ENCODE measurements around the gene DRC7. TPM values are rescaled to one million over a fixed set of nuclear protein-coding genes. Genes with fewer than 3 reads are reported as not detected.
"Not testable (repeated sequence)": the region's sequence is repeated elsewhere in the genome, so short reads cannot be mapped to it uniquely, and the experiment has no call there.

The DRC7 gene
- total RNA-seq, 1 experiment from 2014 or later = 0.85 TPM

- Histone ChIP-seq H3K36me3 (ENCODE audit: low read depth) (no peaks in the 10 kb centered on the region), H3F3A (ENCODE audit: insufficient read depth, low read depth) (peaks cover 15% of the 10 kb centered on the region), H3K4me3 (no peak overlapping the region), H3K4me1 (replicated peaks; ENCODE audit: insufficient read depth) (peaks cover 21% of the 10 kb centered on the region), H3K79me2 (ENCODE audit: low read depth) (no peaks in the 10 kb centered on the region), H3K4me2 (no peak overlapping the region), H3K9me3 (ENCODE audit: insufficient read depth, low read depth) (no peaks in the 10 kb centered on the region), H3K27me3 (ENCODE audit: insufficient read depth, low read depth) (no peaks in the 10 kb centered on the region), H3K9me2 (ENCODE audit: insufficient read depth) (no peaks in the 10 kb centered on the region), H2AFZ (no peak overlapping the region), H4K20me1 (ENCODE audit: insufficient read depth) (no peaks in the 10 kb centered on the region), H3K27ac (no peak overlapping the region)
- POLR2A ChIA-PET (ENCODE audit: unreplicated experiment) = interaction anchor here (0.6 kb wide), 1 partner anchor 565 kb away, joined by 4 read pairs; no protein-coding TSS in a partner anchor
- TF ChIP-seq EZH2 (IDR thresholded peaks at IDR 0.05; ENCODE audit: low read depth) = no peak
- no peak for TF ChIP-seq CTCF (conservative IDR thresholded peaks at IDR 0.05)
- DNase-seq = no peak
- intact Hi-C loops (cut with micrococcal nuclease; ENCODE audit: unreplicated experiment) = no loop called here
- CTCF ChIA-PET = interaction anchor here (1.1 kb wide), 1 partner anchor 46 kb away, joined by 3 read pairs; no protein-coding TSS in a partner anchor
- BruUV-seq (replicated peaks) = no TSS peak
Measured at GRCh38 chr16:57668630-57669475, 25.8 kb upstream of the DRC7 start.

- DNase-seq = no peak
- TF ChIP-seq CTCF (conservative IDR thresholded peaks at IDR 0.05) (no peak), EZH2 (IDR thresholded peaks at IDR 0.05; ENCODE audit: low read depth) (no peak)
- H3K79me2 ChIP-seq (ENCODE audit: low read depth) = no peaks in the 10 kb centered on the region
- H3K36me3 ChIP-seq (ENCODE audit: low read depth) = no peaks in the 10 kb centered on the region
- no peaks in the 10 kb centered on the region for H4K20me1 ChIP-seq (ENCODE audit: insufficient read depth)
- H3K9me3 ChIP-seq (ENCODE audit: insufficient read depth, low read depth) = no peaks in the 10 kb centered on the region
- POLR2A ChIA-PET (ENCODE audit: unreplicated experiment) = interaction anchor here (0.6 kb wide), 1 partner anchor 564 kb away, joined by 4 read pairs; no protein-coding TSS in a partner anchor
- H3K27me3 ChIP-seq (ENCODE audit: insufficient read depth, low read depth) = no peaks in the 10 kb centered on the region
- H3K27ac ChIP-seq = no peak overlapping the region
- H3F3A ChIP-seq (ENCODE audit: insufficient read depth, low read depth) = peaks cover 12% of the 10 kb centered on the region
- intact Hi-C loops (cut with micrococcal nuclease; ENCODE audit: unreplicated experiment) = no loop called here
- H3K4me2 ChIP-seq = no peak overlapping the region
- H3K9me2 ChIP-seq (ENCODE audit: insufficient read depth) = no peaks in the 10 kb centered on the region
- CTCF ChIA-PET = no interaction called here
- no peak overlapping the region for H3K4me3 ChIP-seq
- peaks cover 21% of the 10 kb centered on the region for H3K4me1 ChIP-seq (replicated peaks; ENCODE audit: insufficient read depth)
- no peak overlapping the region for H2AFZ ChIP-seq
- no TSS peak for BruUV-seq (replicated peaks)
Measured at GRCh38 chr16:57669476-57670162, 25.0 kb upstream of the DRC7 start.

GRCh38 chr16:57670196-57670595, 24.4 kb upstream of the DRC7 start:
- Histone ChIP-seq H3K27me3 (ENCODE audit: insufficient read depth, low read depth) (no peaks in the 10 kb centered on the region), H2AFZ (no peak overlapping the region), H3K9me2 (ENCODE audit: insufficient read depth) (no peaks in the 10 kb centered on the region), H3K4me1 (replicated peaks; ENCODE audit: insufficient read depth) (peaks cover 21% of the 10 kb centered on the region), H3K9me3 (ENCODE audit: insufficient read depth, low read depth) (no peaks in the 10 kb centered on the region), H3K4me2 (no peak overlapping the region), H4K20me1 (ENCODE audit: insufficient read depth) (no peaks in the 10 kb centered on the region), H3K4me3 (no peak overlapping the region), H3K79me2 (ENCODE audit: low read depth) (no peaks in the 10 kb centered on the region), H3F3A (ENCODE audit: insufficient read depth, low read depth) (peaks cover 7% of the 10 kb centered on the region; the same call in 1 of the 2 replicates), H3K36me3 (ENCODE audit: low read depth) (no peaks in the 10 kb centered on the region), H3K27ac (no peak overlapping the region)
- POLR2A ChIA-PET (ENCODE audit: unreplicated experiment) = no interaction called here
- CTCF ChIA-PET = no interaction called here
- no peak for DNase-seq
- intact Hi-C loops (cut with micrococcal nuclease; ENCODE audit: unreplicated experiment) = no loop called here
- no peak for TF ChIP-seq EZH2 (IDR thresholded peaks at IDR 0.05; ENCODE audit: low read depth)
- TF ChIP-seq CTCF (conservative IDR thresholded peaks at IDR 0.05) = no peak
- no TSS peak for BruUV-seq (replicated peaks)

GRCh38 chr16:57671451-57671850, 23.2 kb upstream of the DRC7 start:
- H3F3A ChIP-seq (ENCODE audit: insufficient read depth, low read depth); H3K9me3 ChIP-seq (ENCODE audit: insufficient read depth, low read depth); H3K27ac ChIP-seq; DNase-seq; H4K20me1 ChIP-seq (ENCODE audit: insufficient read depth); POLR2A ChIA-PET (ENCODE audit: unreplicated experiment); intact Hi-C loops (cut with micrococcal nuclease; ENCODE audit: unreplicated experiment); H3K27me3 ChIP-seq (ENCODE audit: insufficient read depth, low read depth); H3K4me3 ChIP-seq; H3K79me2 ChIP-seq (ENCODE audit: low read depth); H3K4me2 ChIP-seq; H3K9me2 ChIP-seq (ENCODE audit: insufficient read depth); H2AFZ ChIP-seq; BruUV-seq (replicated peaks); H3K36me3 ChIP-seq (ENCODE audit: low read depth): not testable (repeated sequence)
- H3K4me1 ChIP-seq (replicated peaks; ENCODE audit: insufficient read depth) = peaks cover 21% of the 10 kb centered on the region
- CTCF ChIA-PET = interaction anchor here (0.6 to 0.7 kb wide), 2 partner anchors 95 to 578 kb away, joined by 5 to 12 read pairs; no protein-coding TSS in a partner anchor
